ENCODE measurements around the gene PSD2. TPM values are rescaled to one million over a fixed set of nuclear protein-coding genes. Genes with fewer than 3 reads are reported as not detected.

Gene PSD2
- total and polyA plus RNA-seq, 4 donors = 0.05 TPM; not detected in 3

DNA sequence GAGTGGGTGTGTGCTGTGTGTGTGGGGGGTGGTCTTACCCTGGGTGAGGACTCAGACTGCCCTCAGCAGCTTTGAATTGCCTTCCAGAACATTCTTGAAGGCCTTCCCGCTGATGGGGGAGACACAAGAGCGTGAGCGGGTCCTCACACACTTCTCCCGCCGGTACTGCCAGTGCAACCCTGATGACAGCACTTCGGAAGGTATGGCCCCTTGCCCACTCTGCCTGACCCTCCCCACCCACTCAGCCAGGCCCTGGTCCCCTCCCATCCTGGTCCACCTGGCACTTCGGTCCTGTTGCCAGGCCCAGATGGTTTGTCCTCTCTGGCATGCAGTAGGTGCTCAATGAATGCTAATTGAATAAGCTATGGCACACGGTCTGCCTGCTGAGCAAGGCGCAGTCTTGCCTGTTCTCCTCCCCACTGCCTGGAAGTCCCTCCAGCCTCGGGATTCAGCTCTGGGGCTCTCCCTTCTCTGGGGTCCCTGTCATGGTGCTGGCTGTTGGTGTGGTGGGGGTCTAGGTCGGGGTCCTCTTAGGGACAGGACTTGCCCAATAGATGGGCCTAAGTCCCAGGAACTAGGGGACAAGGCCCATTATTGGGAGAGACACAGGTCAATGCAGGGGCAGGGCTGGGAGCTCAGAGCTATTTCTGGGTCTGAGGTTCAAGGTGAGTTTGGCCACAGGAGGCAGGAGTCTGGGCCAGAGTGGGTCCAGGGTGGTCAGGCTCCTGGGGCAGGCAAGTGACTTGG, 26.4 kb downstream of the PSD2 start:
- H3K36me3 ChIP-seq (ENCODE audit: control insufficient read depth in 4 of 4, insufficient read depth in 3 of 4, low read depth in 1 of 4, low read length in 3 of 4) = no peaks in the 10 kb centered on the region
- 95% methylated on average over 11 of the region's 11 CpGs for WGBS
- TF ChIP-seq GABPA (IDR thresholded peaks at IDR 0.05 in 1 of 2, conservative IDR thresholded peaks at IDR 0.05 in 1 of 2) = no peak
- no peak for TF ChIP-seq MAX (IDR thresholded peaks at IDR 0.05)
- TF ChIP-seq SP1 (IDR thresholded peaks at IDR 0.05) = no peak
- TF ChIP-seq NR2F2 (IDR thresholded peaks at IDR 0.05) = no peak
- TF ChIP-seq FOXA1 (IDR thresholded peaks at IDR 0.05) = no peak
- TF ChIP-seq RXRA (IDR thresholded peaks at IDR 0.05) = no peak
- TF ChIP-seq HNF4G (IDR thresholded peaks at IDR 0.05) = no peak
- TF ChIP-seq HNF4A (conservative IDR thresholded peaks at IDR 0.05) = no peak
- no peak for TF ChIP-seq JUND (IDR thresholded peaks at IDR 0.05)
- TF ChIP-seq ZBTB33 (IDR thresholded peaks at IDR 0.05) = no peak
- no peak for TF ChIP-seq EGR1 (IDR thresholded peaks at IDR 0.05; ENCODE audit: low read depth in 2 of 2)
- TF ChIP-seq ATF3 (IDR thresholded peaks at IDR 0.05) = no peak
- no peak for TF ChIP-seq TAF1 (conservative IDR thresholded peaks at IDR 0.05)
- H3K4me3 ChIP-seq (ENCODE audit: low read depth in 1 of 3, low read length in 3 of 3) = no peak overlapping the region
- no peaks in the 10 kb centered on the region for H3K27me3 ChIP-seq (ENCODE audit: control insufficient read depth in 4 of 4, insufficient read depth in 4 of 4, low read length in 3 of 4)
- no peak for DNase-seq (ENCODE audit: low spot score)
- no peaks in the 10 kb centered on the region for H3K9me3 ChIP-seq (ENCODE audit: control insufficient read depth in 4 of 4, low read length in 3 of 4)
- H3K9ac ChIP-seq (ENCODE audit: low read depth in 1 of 2, low read length in 2 of 2) = no peak overlapping the region
- no peak overlapping the region for H3K27ac ChIP-seq (ENCODE audit: low read depth in 1 of 2, low read length in 2 of 2)
- no peaks in the 10 kb centered on the region for H3K4me1 ChIP-seq (ENCODE audit: control insufficient read depth in 4 of 4, insufficient read depth in 4 of 4, low read length in 3 of 4)

GRCh38 chr5:139822553-139823425, 27.2 kb downstream of the PSD2 start:
- TF ChIP-seq SP1 (IDR thresholded peaks at IDR 0.05) (no peak), FOXA1 (IDR thresholded peaks at IDR 0.05) (no peak), HNF4G (IDR thresholded peaks at IDR 0.05) (no peak), RXRA (IDR thresholded peaks at IDR 0.05) (no peak), RAD21 (IDR thresholded peaks at IDR 0.05) (no peak), HNF4A (conservative IDR thresholded peaks at IDR 0.05) (no peak), EGR1 (IDR thresholded peaks at IDR 0.05; ENCODE audit: low read depth in 2 of 2) (no peak), GABPA (IDR thresholded peaks at IDR 0.05 in 1 of 2, conservative IDR thresholded peaks at IDR 0.05 in 1 of 2) (no peak), TAF1 (conservative IDR thresholded peaks at IDR 0.05) (no peak), JUND (IDR thresholded peaks at IDR 0.05) (no peak), NR2F2 (IDR thresholded peaks at IDR 0.05) (no peak)
- no peak for DNase-seq (ENCODE audit: low spot score)
- 91% methylated on average over 25 of the region's 25 CpGs for WGBS
- Histone ChIP-seq H3K9ac (ENCODE audit: low read depth in 1 of 2, low read length in 2 of 2) (no peak overlapping the region), H3K27ac (ENCODE audit: low read depth in 1 of 2, low read length in 2 of 2) (no peak overlapping the region), H3K4me3 (ENCODE audit: low read depth in 1 of 3, low read length in 3 of 3) (no peak overlapping the region), H3K4me1 (ENCODE audit: control insufficient read depth in 4 of 4, insufficient read depth in 4 of 4, low read length in 3 of 4) (no peaks in the 10 kb centered on the region), H3K27me3 (ENCODE audit: control insufficient read depth in 4 of 4, insufficient read depth in 4 of 4, low read length in 3 of 4) (no peaks in the 10 kb centered on the region), H3K36me3 (ENCODE audit: control insufficient read depth in 4 of 4, insufficient read depth in 3 of 4, low read depth in 1 of 4, low read length in 3 of 4) (no peaks in the 10 kb centered on the region), H3K9me3 (ENCODE audit: control insufficient read depth in 4 of 4, low read length in 3 of 4) (no peaks in the 10 kb centered on the region)
